HL-60 (cell line): ENCODE results near the gene MEST.
"Not testable (repeated sequence)": the region's sequence is repeated elsewhere in the genome, so short reads cannot be mapped to it uniquely, and the experiment has no call there.

ENCODE experiments used
- CTCF ChIP-seq: IDR thresholded peaks from one replicate; pipeline ENCODE4 v1.5.1; 2011; ENCODE audit warnings: low read length, control low read depth, inconsistent platforms; ENCODE audit not compliant: insufficient read depth
- GABPA ChIP-seq: IDR thresholded peaks from 2 replicates; pipeline ENCODE4 v1.6.1; 2012; ENCODE audit warnings: low read depth
- POLR2AphosphoS5 ChIP-seq: IDR thresholded peaks from 2 replicates; pipeline ENCODE4 v1.6.1; 2012; ENCODE audit warnings: low read depth
- REST ChIP-seq: IDR thresholded peaks from 2 replicates; pipeline ENCODE4 v1.6.1; 2012; ENCODE audit warnings: low read depth; ENCODE audit not compliant: insufficient replicate concordance

- not testable (repeated sequence) for TF ChIP-seq POLR2AphosphoS5, CTCF, GABPA, REST
These were observed 40.5 kb upstream of the MEST start for GRCh38 chr7:130451344-130451743.
